SKM-1 (cell line): ENCODE measurements around the gene PABPN1L.
"Not testable (repeated sequence)": the region's sequence is repeated elsewhere in the genome, so short reads cannot be mapped to it uniquely, and the experiment has no call there.

Source experiments
- DNase-seq: peaks from one replicate; lab custom pipeline; 2025; ENCODE audit not compliant: unreplicated experiment; lab: John Stamatoyannopoulos, UW

The PABPN1L gene

GRCh38 chr16:88901718-88902337 is 35.4 kb upstream of the PABPN1L start:
- DNase-seq = no peak

- DNase-seq = no peak
These were observed 34.2 kb upstream of the PABPN1L start for GRCh38 chr16:88900662-88901052.

- DNase-seq = no peak
These were observed 33.6 kb upstream of the PABPN1L start for GRCh38 chr16:88899901-88900661.

GRCh38 chr16:88897696-88898425 is 31.4 kb upstream of the PABPN1L start:
- no peak for DNase-seq

- no peak for DNase-seq
These were observed 30.0 kb upstream of the PABPN1L start for GRCh38 chr16:88896238-88897070.

GRCh38 chr16:88895335-88895734 is 28.9 kb upstream of the PABPN1L start:
- no peak for DNase-seq

DNA sequence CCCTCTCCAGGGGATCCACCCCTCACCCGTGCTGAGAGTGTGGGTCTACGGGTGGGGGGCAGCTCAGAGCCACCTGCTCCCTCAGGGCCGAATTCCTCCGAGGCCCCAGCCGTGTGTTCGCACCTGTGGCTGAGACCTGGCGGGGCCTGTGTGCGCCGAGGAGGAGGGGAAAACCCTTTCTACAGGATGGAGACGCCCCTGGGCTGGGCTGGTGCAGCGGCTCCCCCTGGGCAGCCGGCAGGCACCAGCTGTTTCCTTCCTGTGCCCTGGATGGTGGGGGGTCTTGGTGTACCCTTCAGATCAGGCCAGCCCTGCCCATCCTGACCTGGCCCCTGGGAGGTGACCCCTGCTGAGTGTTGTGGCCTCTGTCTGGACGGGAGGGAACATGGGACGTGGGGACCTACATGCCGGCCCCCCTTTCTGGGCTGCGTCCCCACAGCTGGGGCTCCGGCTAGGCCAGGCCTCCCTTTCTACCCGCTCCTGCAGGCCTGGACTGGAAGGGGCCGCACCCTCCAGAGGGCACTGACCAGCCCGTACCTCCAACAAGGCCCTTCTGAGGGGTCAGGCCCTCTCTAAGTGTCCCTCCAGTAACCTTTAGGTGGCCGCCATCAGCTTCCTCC is 28.3 kb upstream of the PABPN1L start:
- no peak for DNase-seq

- DNase-seq = not testable (repeated sequence)
These were observed 27.8 kb upstream of the PABPN1L start for GRCh38 chr16:88894266-88894665.

DNA sequence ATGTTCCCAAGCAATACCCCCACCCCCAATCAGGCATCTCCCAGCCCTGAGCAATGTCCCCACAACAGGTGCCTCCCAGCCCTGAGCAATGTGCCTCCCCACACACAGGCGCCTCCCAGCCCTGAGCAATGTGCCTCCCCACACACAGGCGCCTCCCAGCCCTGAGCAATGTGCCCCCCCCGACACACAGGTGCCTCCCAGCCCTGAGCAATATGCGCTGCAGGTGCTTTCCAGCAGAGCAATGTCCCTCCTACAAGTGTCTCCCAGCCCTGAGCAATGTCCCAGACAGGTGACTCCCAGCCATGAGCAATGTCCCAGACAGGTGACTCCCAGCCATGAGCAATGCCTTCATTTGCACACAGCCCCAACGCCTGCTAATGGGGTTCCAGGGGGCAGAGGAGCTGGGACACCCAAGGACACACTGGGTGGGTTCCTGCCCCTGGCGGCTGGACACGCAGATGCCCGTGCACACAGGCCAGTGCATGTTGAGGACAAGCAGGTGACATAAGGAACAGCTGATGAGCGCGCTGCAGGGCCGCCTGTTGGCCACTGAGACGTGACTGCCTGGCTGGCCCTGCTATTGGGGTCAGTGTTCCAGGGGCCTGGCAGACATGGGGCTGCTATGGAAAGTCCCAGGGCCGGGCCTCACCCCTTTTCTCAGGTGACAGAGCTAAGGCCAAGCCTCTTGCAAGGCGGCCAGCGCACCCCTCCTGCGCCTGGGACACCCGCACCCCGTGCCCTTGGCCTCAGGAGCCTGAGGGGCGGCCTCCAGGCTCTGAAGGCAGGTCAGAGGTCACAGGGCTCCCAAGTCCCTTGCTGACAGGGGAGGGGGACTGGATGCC is 26.9 kb upstream of the PABPN1L start:
- DNase-seq = no peak

- DNase-seq = no peak
These were observed 25.6 kb upstream of the PABPN1L start for GRCh38 chr16:88892065-88892464.

DNA sequence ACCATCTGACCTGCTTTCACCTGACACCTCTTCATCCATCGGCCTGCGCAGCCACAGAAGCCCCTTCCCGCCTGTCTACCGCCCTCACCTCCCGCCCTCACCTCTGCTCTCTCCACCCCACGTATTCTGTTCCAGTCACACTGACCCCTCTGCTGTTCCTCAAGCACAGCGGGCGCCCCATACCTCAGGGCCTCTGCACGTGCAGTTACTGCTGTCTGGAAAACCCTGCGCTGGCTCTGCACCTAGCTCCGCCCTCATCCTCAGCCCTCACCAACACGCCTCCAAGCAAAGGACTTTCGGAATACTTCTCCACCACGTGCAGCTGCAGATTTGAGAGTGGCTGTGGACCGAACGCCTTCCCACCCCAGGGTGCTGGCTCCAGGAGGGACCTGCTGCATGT is 24.6 kb upstream of the PABPN1L start:
- DNase-seq = no peak

- DNase-seq = not testable (repeated sequence)
These were observed 23.4 kb upstream of the PABPN1L start for GRCh38 chr16:88889702-88890352.

- no peak for DNase-seq
These were observed 22.3 kb upstream of the PABPN1L start for GRCh38 chr16:88888461-88889387.

DNA sequence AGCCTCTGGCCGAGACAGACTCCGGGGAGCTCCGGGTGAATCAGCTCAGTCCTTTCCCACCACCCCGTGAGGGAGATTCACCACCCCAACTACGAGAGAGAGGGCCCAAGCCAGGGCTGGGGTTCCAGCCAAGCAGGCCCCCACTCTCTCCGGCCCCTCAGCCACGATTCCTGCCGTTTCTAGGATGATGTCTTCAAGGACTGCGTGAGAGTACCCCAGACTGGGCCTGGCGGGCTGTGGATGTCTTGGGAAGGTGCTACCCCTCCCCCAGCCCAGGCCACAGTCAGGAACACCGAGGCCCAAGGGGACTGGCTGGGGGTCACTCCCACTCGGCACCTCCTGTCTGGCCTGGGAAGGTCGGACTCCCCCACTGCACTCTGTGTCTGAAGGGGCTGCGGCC is 21.6 kb upstream of the PABPN1L start:
- DNase-seq = no peak

DNA sequence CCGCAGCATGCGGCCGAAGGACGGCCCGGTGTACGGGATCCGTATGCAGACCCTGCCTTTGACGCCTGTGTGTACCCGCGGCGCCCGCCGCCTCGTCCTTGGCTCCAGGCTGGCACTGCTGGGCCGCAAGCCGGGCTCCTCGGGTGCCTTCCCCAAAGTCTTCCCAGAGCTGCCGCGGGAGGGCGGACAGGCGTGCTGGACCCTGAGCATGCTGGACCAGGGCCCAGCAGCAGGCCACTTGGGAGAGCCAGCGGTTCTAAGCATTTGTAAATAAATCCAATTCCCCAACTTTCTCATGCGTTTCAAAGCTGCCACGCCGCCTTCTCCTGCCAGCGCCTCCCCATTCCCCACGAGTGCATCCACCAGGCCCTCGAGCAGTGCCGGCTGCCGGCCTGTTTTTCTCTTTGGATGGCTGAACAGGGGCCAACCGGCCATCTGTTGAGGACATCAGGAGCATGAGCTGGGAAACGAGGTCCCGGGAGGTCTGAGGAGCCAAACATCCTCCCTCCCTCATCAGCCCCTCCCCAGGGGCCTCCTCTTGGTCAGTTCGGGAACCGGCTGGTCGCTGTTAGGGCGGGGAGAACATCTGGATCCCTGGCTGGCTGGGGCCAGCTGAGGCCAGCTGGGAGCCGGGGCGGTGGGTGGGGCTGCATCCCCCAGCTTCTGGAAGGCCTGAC is 20.5 kb upstream of the PABPN1L start:
- DNase-seq = no peak

- DNase-seq = no peak
These were observed 20.0 kb upstream of the PABPN1L start for GRCh38 chr16:88886420-88886844.

DNA sequence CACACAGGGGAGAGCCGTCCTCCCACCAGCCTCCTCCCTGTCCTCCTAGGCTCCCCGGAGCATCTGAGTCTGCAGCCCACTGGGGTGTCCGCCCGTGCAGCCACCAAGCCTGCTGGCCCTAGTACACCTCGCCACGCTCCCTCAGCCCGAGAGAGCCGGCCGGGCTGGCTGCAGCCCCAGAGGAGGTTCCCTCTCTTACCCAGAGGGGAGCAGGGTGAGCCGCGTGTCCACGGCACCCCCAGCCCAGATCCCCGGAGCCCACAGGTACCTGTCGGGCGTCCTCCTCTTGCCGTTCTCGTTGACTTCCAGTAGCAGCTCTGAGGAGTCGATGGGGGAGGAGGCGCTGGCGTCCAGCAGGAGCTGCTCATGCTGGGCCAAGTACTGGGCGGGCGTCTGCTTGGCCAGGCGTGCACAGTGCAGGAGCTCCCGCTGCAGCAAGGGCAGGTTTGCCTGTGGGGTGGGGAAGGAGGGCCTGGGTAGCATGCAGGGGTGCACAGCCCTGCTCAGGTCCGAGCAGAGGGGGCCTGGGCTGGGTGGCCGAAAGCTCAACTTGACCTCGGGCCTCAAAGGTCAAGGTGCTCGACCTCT is 19.3 kb upstream of the PABPN1L start:
- no peak for DNase-seq
